Panc1 (cell line): ENCODE data around the gene SELENOF. TPM values are rescaled to one million over a fixed set of nuclear protein-coding genes. Genes with fewer than 3 reads are reported as not detected.

Experiments used
- ATAC-seq: fragments of 200-7000 bp; cut with Tn5 transposase; 2 replicates; pipeline ENCODE4 v1.9.1; 2020; ENCODE audit warnings: mild to moderate bottlenecking, moderate library complexity
- BruUV-seq: library from RNA; stranded (reverse); fragments of 400-500 nt; replicated peaks from 2 replicates; lab custom pipeline; 2021; lab: Mats Ljungman, UMichigan
- CTCF ChIA-PET: fragments of 300-600 bp; sonication (Branson Sonifier 250); formaldehyde crosslinking; loops from one replicate; lab custom pipeline; 2022; ENCODE audit warnings: antibody characterized with exemption; lab: Charles Lee
- POLR2A ChIA-PET: fragments of 300-600 bp; sonication (Branson Sonifier 250); formaldehyde crosslinking; loops from one replicate; lab custom pipeline; 2022; ENCODE audit warnings: antibody characterized with exemption; lab: Charles Lee
- DNase-seq: peaks from one replicate; pipeline ENCODE4 v3.0.0-alpha.2; 2010; ENCODE audit warnings: low read depth, low spot score
- H3K27ac ChIP-seq: 2 replicates; pipeline ENCODE4 v1.5.1; 2011; ENCODE audit warnings: mild to moderate bottlenecking, low read length, inconsistent platforms
- H3K27me3 ChIP-seq: fragments of 200-500 bp; sonication (Bioruptor generic); 2 replicates; pipeline ENCODE4 v1.6.0; 2014; ENCODE audit warnings: low read length, inconsistent platforms; ENCODE audit not compliant: control insufficient read depth, insufficient read depth
- H3K36me3 ChIP-seq: fragments of 200-500 bp; sonication (Bioruptor generic); 2 replicates; pipeline ENCODE4 v1.5.1; 2014; ENCODE audit warnings: inconsistent platforms, mild to moderate bottlenecking, low read length, moderate library complexity; ENCODE audit not compliant: control insufficient read depth, insufficient read depth
- H3K4me1 ChIP-seq: 2 replicates; pipeline ENCODE4 v1.5.1; 2011; ENCODE audit warnings: inconsistent platforms, mild to moderate bottlenecking, low read length, moderate library complexity; ENCODE audit not compliant: control insufficient read depth, insufficient read depth
- H3K4me3 ChIP-seq, 2 experiments: 2 replicates each; pipeline ENCODE4 v1.5.1; 2011 to 2012; ENCODE audit warnings: low read depth in 2 of 2, low read length in 2 of 2, mild to moderate bottlenecking in 2 of 2, inconsistent platforms in 1 of 2, moderate library complexity in 1 of 2
- H3K9me3 ChIP-seq: fragments of 200-500 bp; sonication (Bioruptor generic); 2 replicates; pipeline ENCODE4 v1.5.1; 2014; ENCODE audit warnings: low read depth, mild to moderate bottlenecking, inconsistent platforms, low read length, moderate library complexity; ENCODE audit not compliant: control insufficient read depth, insufficient read depth
- POLR2AphosphoS5 ChIP-seq: IDR thresholded peaks from 2 replicates; pipeline ENCODE4 v1.6.1; 2012; ENCODE audit warnings: mild to moderate bottlenecking, low read depth, low read length, moderate library complexity
- REST ChIP-seq, 2 experiments: IDR thresholded peaks; 2 replicates each; pipeline ENCODE4 v1.6.1; 2011 to 2012; ENCODE audit warnings: low read depth in 2 of 2, control low read depth in 1 of 2, low read length in 1 of 2, mild to moderate bottlenecking in 1 of 2, moderate library complexity in 1 of 2; ENCODE audit not compliant: insufficient read depth in 1 of 2
- SIN3A ChIP-seq: IDR thresholded peaks from 2 replicates; pipeline ENCODE4 v1.6.1; 2012; ENCODE audit warnings: low read depth, mild to moderate bottlenecking, low read length, moderate library complexity, borderline replicate concordance; ENCODE audit not compliant: insufficient read depth
- TCF7L2 ChIP-seq: IDR thresholded peaks from 2 replicates; pipeline ENCODE4 v1.6.1; 2011; ENCODE audit warnings: mild to moderate bottlenecking, low read depth, low read length, inconsistent platforms
- in situ Hi-C: cut with HindIII; loops from 2 replicates; pipeline ENCODE4 v1.10.0; 2016; ENCODE audit warnings: low sequenced_read_pairs, low pct_unique_long_range_greater_than_20kb
- intact Hi-C: fragments of 100-400 bp; cut with micrococcal nuclease; formaldehyde crosslinking; loops from one replicate; pipeline ENCODE4 v1.10.0; 2022; ENCODE audit not compliant: unreplicated experiment
- total RNA-seq: library from RNA; stranded (reverse); gene quantifications from one replicate; pipeline ENCODE4 v1.2.1, GENCODE V29; 2021; ENCODE audit not compliant: unreplicated experiment
- TF ChIP-seq, protein P1 (sequence below): fragments of 450-650 bp; IDR thresholded peaks from 2 replicates; pipeline ENCODE4 v1.5.1; 2017; ENCODE audit warnings: mild to moderate bottlenecking

Gene SELENOF
- total RNA-seq, 1 experiment from 2014 or later, result 190 TPM

DNA sequence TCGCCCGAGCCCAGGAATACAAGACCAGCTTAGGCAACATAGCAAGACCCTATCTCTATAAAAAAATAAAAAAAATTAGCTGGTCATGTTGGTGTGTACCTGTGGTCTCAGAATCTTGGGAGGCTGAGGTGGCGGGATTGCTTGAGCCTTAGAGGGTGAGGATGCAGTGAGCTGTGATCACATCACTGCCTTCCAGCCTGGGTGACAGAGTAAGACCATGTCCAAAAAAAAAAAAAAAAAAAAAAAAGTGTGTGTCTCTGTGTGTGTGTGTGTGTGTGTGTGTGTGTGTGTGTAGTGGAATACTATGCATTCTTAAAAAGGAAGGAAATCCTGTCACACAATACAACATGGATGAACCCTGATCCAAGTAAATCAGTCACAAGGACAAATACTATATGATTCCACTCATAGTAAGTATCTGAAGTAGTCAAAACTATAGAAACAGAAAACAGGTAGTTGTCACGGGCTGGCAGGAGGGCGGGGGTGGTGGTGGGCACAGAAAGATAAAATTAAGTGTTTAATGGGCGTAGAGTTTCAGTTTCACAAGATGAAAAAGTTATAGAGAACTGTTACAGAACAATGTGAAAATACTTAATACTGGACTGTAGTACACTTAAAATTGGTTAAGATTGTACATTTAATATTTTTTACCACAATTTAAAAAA lies 47.8 kb downstream of the SELENOF start:
- POLR2A ChIA-PET, result no interaction called here
- in situ Hi-C loops, result no loop called here
- no peak for ATAC-seq
- H3K27ac ChIP-seq, result no peak overlapping the region
- H3K36me3 ChIP-seq, result no peaks in the 10 kb centered on the region
- H3K4me3 ChIP-seq, result no peak overlapping the region
- DNase-seq, result no peak
- CTCF ChIA-PET, result no interaction called here
- no TSS peak for BruUV-seq
- no peaks in the 10 kb centered on the region for H3K27me3 ChIP-seq
- TF ChIP-seq, protein P1, sequence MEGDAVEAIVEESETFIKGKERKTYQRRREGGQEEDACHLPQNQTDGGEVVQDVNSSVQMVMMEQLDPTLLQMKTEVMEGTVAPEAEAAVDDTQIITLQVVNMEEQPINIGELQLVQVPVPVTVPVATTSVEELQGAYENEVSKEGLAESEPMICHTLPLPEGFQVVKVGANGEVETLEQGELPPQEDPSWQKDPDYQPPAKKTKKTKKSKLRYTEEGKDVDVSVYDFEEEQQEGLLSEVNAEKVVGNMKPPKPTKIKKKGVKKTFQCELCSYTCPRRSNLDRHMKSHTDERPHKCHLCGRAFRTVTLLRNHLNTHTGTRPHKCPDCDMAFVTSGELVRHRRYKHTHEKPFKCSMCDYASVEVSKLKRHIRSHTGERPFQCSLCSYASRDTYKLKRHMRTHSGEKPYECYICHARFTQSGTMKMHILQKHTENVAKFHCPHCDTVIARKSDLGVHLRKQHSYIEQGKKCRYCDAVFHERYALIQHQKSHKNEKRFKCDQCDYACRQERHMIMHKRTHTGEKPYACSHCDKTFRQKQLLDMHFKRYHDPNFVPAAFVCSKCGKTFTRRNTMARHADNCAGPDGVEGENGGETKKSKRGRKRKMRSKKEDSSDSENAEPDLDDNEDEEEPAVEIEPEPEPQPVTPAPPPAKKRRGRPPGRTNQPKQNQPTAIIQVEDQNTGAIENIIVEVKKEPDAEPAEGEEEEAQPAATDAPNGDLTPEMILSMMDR, result no peak
- TF ChIP-seq REST (IDR thresholded peaks at IDR 0.05; ENCODE audit: insufficient read depth in 1 of 2, low read depth in 2 of 2, low read length in 1 of 2) (no peak), POLR2AphosphoS5 (no peak), SIN3A (no peak)
- no peaks in the 10 kb centered on the region for H3K4me1 ChIP-seq
- intact Hi-C loops, result no loop called here
- no peaks in the 10 kb centered on the region for H3K9me3 ChIP-seq

- TSS peak; percentile 91 for BruUV-seq
- ChIA-PET CTCF (no interaction called here), POLR2A (no interaction called here)
- intact Hi-C loops (no loop called here), in situ Hi-C loops (no loop called here)
- H3K4me3 ChIP-seq, result no peak overlapping the region
- TF ChIP-seq REST (IDR thresholded peaks at IDR 0.05; ENCODE audit: insufficient read depth in 1 of 2, low read depth in 2 of 2, low read length in 1 of 2), result no peak
- TF ChIP-seq TCF7L2, result no peak
- H3K4me1 ChIP-seq, result no peaks in the 10 kb centered on the region
- H3K27me3 ChIP-seq, result no peaks in the 10 kb centered on the region
- DNase-seq (no peak), ATAC-seq (no peak)
- H3K9me3 ChIP-seq, result no peaks in the 10 kb centered on the region
- no peak overlapping the region for H3K27ac ChIP-seq
- no peaks in the 10 kb centered on the region for H3K36me3 ChIP-seq
Measured at GRCh38 chr1:86862920-86863319, 51.0 kb downstream of the SELENOF start.
